ENCODE measurements around the gene SLC38A7. TPM values are rescaled to one million over a fixed set of nuclear protein-coding genes. Genes with fewer than 3 reads are reported as not detected.

SLC38A7 gene
- total RNA-seq, 1 experiment from 2014 or later = 26.6 TPM

GRCh38 chr16:58713742-58714141 is 29.2 kb upstream of the SLC38A7 start:
- H3K4me2 ChIP-seq (ENCODE audit: insufficient read depth, insufficient read length, low read length) = no peak overlapping the region
- H2BK5ac ChIP-seq (ENCODE audit: insufficient read length, low read length) = no peak overlapping the region
- Mint-ChIP-seq H3K27me3 (ENCODE audit: low read depth) (no peaks in the 10 kb centered on the region), H3K4me1 (no peaks in the 10 kb centered on the region), H3K27ac (no peak overlapping the region), H3K36me3 (ENCODE audit: insufficient read depth in 1 of 3, low read depth in 3 of 3) (peaks cover 45 to 82% (median 72%) of the 10 kb centered on the region in 3 experiments), H3K9me3 (no peaks in the 10 kb centered on the region), H3K4me3 (no peak overlapping the region)
- no peak overlapping the region for H2AFZ ChIP-seq (ENCODE audit: low read length)
- no peak overlapping the region for H2BK15ac ChIP-seq (ENCODE audit: low read depth, low read length)
- no peak overlapping the region for H3K56ac ChIP-seq (ENCODE audit: insufficient read length, low read depth, low read length)
- no peak overlapping the region for H4K5ac ChIP-seq (ENCODE audit: insufficient read length, low read depth, low read length)
- no CpG with 5 or more reads among the region's 1 CpG for WGBS (ENCODE audit: extremely low coverage, insufficient read length, low lambda C conversion rate)
- H4K8ac ChIP-seq (replicated peaks; ENCODE audit: insufficient read length, low read depth, low read length) = no peak overlapping the region
- H3K9ac ChIP-seq (ENCODE audit: extremely low read depth, insufficient read length, low read length) = no peak overlapping the region
- H2BK20ac ChIP-seq (ENCODE audit: low read depth, low read length, poor library complexity, severe bottlenecking) = no peak overlapping the region
- H3K79me2 ChIP-seq (ENCODE audit: insufficient read depth, low read length) = no peaks in the 10 kb centered on the region
- H3K27ac ChIP-seq (ENCODE audit: insufficient read length, low read depth, low read length) = no peak overlapping the region
- no peaks in the 10 kb centered on the region for H4K20me1 ChIP-seq (ENCODE audit: control insufficient read depth, insufficient read depth, insufficient read length)
- H3K18ac ChIP-seq (ENCODE audit: insufficient read length, low read depth, low read length) = no peak overlapping the region
- no peak overlapping the region for H3K4ac ChIP-seq (ENCODE audit: low read depth, low read length)
- H3K14ac ChIP-seq (ENCODE audit: insufficient read depth, low read length) = no peak overlapping the region
- H3K9me3 ChIP-seq (ENCODE audit: control insufficient read depth, low read depth, low read length) = no peaks in the 10 kb centered on the region
- DNase-seq = no peak
- H2AK5ac ChIP-seq (ENCODE audit: insufficient read length, low read length) = no peak overlapping the region
- TF ChIP-seq CTCF (conservative IDR thresholded peaks at IDR 0.05) = no peak
- H4K91ac ChIP-seq (ENCODE audit: insufficient read length, low read depth, low read length) = no peak overlapping the region
- no peaks in the 10 kb centered on the region for H3K4me1 ChIP-seq (ENCODE audit: insufficient read depth, low read length)
- H3T11ph ChIP-seq (ENCODE audit: low read length) = no peak overlapping the region
- no peaks in the 10 kb centered on the region for H3K27me3 ChIP-seq (ENCODE audit: insufficient read depth, low read length)
- H2BK12ac ChIP-seq (ENCODE audit: insufficient read length, low read depth, low read length) = no peak overlapping the region
- H2BK120ac ChIP-seq (ENCODE audit: low read depth, low read length, poor library complexity, severe bottlenecking) = no peak overlapping the region
- no peak overlapping the region for H3K23ac ChIP-seq (ENCODE audit: insufficient read length, low read depth, low read length)
- no peaks in the 10 kb centered on the region for H3K23me2 ChIP-seq (ENCODE audit: insufficient read length, low read depth, low read length, poor library complexity, severe bottlenecking)
- no peaks in the 10 kb centered on the region for H3K79me1 ChIP-seq (ENCODE audit: insufficient read depth, low read depth, low read length, poor library complexity, severe bottlenecking)
